GM12872 (cell line): ENCODE measurements around the gene ABL2.
A peak's percentile ranks its signal among the peaks of the same experiment; 100 is the strongest.

Experiments
- TF ChIP-seq, protein P1 (sequence below): IDR thresholded peaks from 3 replicates; pipeline ENCODE4 v1.5.1; 2011; ENCODE audit warnings: low read depth, mild to moderate bottlenecking, low read length, moderate library complexity; ENCODE audit not compliant: insufficient read depth

The ABL2 gene

GRCh38 chr1:179121159-179121938 lies 108.1 kb downstream of the ABL2 start:
- TF ChIP-seq, protein P1, sequence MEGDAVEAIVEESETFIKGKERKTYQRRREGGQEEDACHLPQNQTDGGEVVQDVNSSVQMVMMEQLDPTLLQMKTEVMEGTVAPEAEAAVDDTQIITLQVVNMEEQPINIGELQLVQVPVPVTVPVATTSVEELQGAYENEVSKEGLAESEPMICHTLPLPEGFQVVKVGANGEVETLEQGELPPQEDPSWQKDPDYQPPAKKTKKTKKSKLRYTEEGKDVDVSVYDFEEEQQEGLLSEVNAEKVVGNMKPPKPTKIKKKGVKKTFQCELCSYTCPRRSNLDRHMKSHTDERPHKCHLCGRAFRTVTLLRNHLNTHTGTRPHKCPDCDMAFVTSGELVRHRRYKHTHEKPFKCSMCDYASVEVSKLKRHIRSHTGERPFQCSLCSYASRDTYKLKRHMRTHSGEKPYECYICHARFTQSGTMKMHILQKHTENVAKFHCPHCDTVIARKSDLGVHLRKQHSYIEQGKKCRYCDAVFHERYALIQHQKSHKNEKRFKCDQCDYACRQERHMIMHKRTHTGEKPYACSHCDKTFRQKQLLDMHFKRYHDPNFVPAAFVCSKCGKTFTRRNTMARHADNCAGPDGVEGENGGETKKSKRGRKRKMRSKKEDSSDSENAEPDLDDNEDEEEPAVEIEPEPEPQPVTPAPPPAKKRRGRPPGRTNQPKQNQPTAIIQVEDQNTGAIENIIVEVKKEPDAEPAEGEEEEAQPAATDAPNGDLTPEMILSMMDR: peak; percentile 69

GRCh38 chr1:179120736-179121135 lies 108.7 kb downstream of the ABL2 start:
- TF ChIP-seq, protein P1: no peak

DNA sequence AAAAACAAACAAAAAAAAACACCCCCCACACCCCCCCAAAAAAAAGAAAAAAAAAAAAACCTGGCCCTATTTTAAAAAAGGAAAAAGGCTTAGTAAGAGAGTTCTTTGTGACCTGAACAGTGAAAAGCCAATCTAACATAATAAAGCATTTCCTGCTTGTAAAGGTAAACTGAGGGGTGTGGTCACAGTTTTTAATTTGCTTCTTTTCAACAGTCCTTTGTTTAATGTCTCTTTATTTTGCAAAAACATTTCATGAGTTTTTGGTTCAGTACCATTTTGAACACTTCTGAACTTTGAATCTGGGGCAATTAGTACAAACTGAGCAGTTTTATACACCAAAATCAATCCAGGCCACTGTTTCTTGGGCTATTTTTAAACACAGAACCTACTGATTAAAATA lies 110.0 kb downstream of the ABL2 start:
- TF ChIP-seq, protein P1: no peak

DNA sequence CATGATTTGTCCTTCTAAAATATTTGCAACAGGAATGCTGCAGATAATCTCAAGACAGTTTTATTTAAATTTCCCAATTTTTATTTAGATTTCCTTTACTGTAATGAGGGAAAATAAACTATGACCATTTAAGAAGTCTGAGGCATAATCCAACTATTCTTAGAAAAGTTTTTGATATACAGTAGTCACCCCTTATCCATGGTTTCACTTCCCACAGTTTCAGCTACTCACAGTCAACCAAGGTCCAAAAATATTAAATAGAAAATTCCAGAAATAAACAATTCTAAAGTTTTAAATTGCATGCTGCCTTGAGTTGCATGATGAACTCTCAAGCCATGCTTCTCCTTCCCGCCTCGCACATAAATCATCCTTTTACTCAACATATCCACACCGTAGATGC lies 114.3 kb downstream of the ABL2 start:
- TF ChIP-seq, protein P1: no peak

GRCh38 chr1:179108644-179109043 lies 120.8 kb downstream of the ABL2 start:
- TF ChIP-seq, protein P1: no peak

DNA sequence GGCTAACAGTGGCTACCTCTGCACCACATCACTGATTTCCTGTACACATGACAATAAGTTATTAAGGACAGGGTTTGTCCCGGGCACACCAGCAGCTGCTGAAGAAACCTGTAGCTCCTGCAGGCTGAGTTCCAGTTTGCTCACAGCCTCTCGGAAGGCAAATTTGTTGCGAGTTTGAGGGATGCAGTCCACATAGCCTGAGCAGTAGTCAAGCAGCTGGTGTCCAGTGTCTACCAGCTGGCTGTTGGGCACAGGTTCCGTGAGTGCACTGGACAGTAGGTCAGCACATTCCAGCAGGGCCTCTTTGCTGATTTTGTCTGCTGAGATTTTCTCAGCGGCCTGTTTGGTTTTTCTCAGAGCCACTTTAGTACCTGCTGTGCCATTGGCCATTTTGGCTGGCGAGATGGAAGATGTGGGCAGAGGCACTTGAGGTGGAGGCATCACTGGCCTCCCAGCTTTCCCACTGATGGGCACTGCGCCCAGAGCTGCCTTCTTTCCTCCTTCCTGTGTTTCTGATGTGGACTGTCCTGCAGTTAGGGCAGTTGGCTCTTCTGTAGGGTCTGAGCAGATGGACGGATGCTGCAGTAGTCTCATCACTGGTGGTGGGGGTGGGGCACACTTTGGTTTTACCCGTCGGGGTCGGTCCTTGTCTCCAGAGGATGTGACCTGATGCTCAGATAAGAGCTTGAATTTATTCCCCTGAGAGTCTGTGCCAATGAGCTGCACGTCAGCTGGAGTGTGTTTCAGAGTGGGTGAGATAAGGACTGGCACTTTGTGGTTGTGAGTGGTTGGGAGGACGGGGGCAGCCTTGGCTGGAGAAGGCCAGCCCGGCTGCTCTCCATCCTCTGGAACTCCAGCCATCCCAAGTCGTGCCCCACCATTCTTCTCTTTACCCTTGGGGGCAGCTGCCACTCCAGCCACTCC lies 121.5 kb downstream of the ABL2 start:
- TF ChIP-seq, protein P1: no peak

DNA sequence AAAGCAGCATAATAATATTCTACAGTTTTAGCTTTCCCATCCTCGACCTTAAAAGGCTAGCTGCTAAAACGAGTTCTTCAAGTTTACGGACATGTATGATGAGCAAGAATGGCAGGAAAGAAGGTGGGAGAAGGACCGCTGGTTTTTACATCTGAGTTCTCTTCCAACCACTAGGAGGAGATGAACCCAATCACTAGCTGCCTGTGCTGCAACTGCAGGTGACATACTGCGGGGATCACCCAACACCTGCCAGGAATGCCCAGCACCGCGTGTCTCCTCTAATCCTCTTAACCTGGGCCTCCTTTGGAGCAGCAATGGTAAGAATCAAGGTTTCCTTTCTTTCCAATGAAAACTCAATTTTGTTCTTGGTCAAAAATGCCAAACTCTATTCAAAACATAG lies 124.1 kb downstream of the ABL2 start:
- TF ChIP-seq, protein P1: peak; percentile 51; the same call in 2 of the 3 replicates
